ENCODE data around the gene RSPRY1.
A peak's percentile ranks its signal among the peaks of the same experiment; 100 is the strongest.

RSPRY1 gene

GRCh38 chr16:57185945-57186871 lies at the start of gene RSPRY1, which contains the start of gene PSME3IP1:
Gene RSPRY1, plus strand, starts transcription at chr16:57186329. Its CDS starts 18,330 bp downstream, at chr16:57204659.
Gene PSME3IP1, minus strand, starts transcription at chr16:57186039. Its CDS starts 12,185 bp downstream, at chr16:57173854.
- peak; percentile 91 to 97 for DNase-seq (ENCODE audit: low read depth in 2 of 2)

- DNase-seq (ENCODE audit: low read depth in 2 of 2), result no peak
These were observed 49.1 kb upstream of the RSPRY1 start for GRCh38 chr16:57137043-57137442.

- DNase-seq (ENCODE audit: low read depth in 2 of 2), result no peak
These were observed 48.4 kb upstream of the RSPRY1 start for GRCh38 chr16:57137566-57138273.

- no peak for DNase-seq (ENCODE audit: low read depth in 2 of 2)
These were observed 47.7 kb upstream of the RSPRY1 start for GRCh38 chr16:57138281-57138935.

- DNase-seq (ENCODE audit: low read depth in 2 of 2), result no peak
These were observed 45.0 kb upstream of the RSPRY1 start for GRCh38 chr16:57140931-57141668.

- no peak for DNase-seq (ENCODE audit: low read depth in 2 of 2)
These were observed 44.1 kb upstream of the RSPRY1 start for GRCh38 chr16:57141822-57142631.

GRCh38 chr16:57143149-57143921 lies 42.8 kb upstream of the RSPRY1 start:
- no peak for DNase-seq (ENCODE audit: low read depth in 2 of 2)

- DNase-seq (ENCODE audit: low read depth in 2 of 2), result no peak
These were observed 42.1 kb upstream of the RSPRY1 start for GRCh38 chr16:57144027-57144426.

- DNase-seq (ENCODE audit: low read depth in 2 of 2), result no peak
These were observed 40.8 kb upstream of the RSPRY1 start for GRCh38 chr16:57145046-57146021.

- DNase-seq (ENCODE audit: low read depth in 2 of 2), result no peak
These were observed 40.0 kb upstream of the RSPRY1 start for GRCh38 chr16:57146040-57146647.

- no peak for DNase-seq (ENCODE audit: low read depth in 2 of 2)
These were observed 39.4 kb upstream of the RSPRY1 start for GRCh38 chr16:57146735-57147134.

- no peak for DNase-seq (ENCODE audit: low read depth in 2 of 2)
These were observed 38.5 kb upstream of the RSPRY1 start for GRCh38 chr16:57147381-57148221.

GRCh38 chr16:57148481-57148880 lies 37.6 kb upstream of the RSPRY1 start:
- no peak for DNase-seq (ENCODE audit: low read depth in 2 of 2)

GRCh38 chr16:57149391-57149790 lies 36.7 kb upstream of the RSPRY1 start:
- no peak for DNase-seq (ENCODE audit: low read depth in 2 of 2)

GRCh38 chr16:57150682-57151330 lies 35.3 kb upstream of the RSPRY1 start:
- DNase-seq (ENCODE audit: low read depth in 2 of 2), result no peak

- DNase-seq (ENCODE audit: low read depth in 2 of 2), result no peak
These were observed 34.8 kb upstream of the RSPRY1 start for GRCh38 chr16:57151369-57151768.
